ENCODE measurements around the gene TAF13.

DNA sequence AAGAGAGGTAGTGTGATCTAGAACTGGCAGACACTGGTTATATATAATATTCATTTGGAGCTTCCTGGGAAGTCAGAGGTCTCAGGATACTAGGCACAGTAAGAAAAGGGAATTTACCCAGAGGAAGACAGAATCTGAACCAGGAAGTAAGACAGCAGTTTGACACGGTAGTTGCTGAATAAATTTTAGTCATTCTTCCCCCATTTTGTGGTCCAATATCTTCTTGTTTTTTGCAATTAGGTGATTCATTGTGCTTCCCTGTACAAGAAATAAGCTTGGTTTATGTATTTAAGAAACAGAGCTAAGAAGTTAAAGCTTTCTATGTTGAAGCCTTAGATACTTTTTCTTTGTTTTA lies 16.0 kb upstream of the TAF13 start:
- TF ChIP-seq, protein P1, sequence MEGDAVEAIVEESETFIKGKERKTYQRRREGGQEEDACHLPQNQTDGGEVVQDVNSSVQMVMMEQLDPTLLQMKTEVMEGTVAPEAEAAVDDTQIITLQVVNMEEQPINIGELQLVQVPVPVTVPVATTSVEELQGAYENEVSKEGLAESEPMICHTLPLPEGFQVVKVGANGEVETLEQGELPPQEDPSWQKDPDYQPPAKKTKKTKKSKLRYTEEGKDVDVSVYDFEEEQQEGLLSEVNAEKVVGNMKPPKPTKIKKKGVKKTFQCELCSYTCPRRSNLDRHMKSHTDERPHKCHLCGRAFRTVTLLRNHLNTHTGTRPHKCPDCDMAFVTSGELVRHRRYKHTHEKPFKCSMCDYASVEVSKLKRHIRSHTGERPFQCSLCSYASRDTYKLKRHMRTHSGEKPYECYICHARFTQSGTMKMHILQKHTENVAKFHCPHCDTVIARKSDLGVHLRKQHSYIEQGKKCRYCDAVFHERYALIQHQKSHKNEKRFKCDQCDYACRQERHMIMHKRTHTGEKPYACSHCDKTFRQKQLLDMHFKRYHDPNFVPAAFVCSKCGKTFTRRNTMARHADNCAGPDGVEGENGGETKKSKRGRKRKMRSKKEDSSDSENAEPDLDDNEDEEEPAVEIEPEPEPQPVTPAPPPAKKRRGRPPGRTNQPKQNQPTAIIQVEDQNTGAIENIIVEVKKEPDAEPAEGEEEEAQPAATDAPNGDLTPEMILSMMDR (IDR thresholded peaks at IDR 0.05) = no peak
- no peak for TF ChIP-seq POLR2AphosphoS5 (IDR thresholded peaks at IDR 0.05; ENCODE audit: insufficient read depth in 1 of 2, low read depth in 1 of 2)

Measured in vagina (tissue), 2 donors.